Adrenal gland (tissue), 12 donors: ENCODE results near the gene MDH1. TPM values are rescaled to one million over a fixed set of nuclear protein-coding genes. Genes with fewer than 3 reads are reported as not detected.
"Not testable (repeated sequence)": the region's sequence is repeated elsewhere in the genome, so short reads cannot be mapped to it uniquely, and the experiment has no call there.

ENCODE experiments used
- DNase-seq, 7 donors: peaks; one replicate each; pipeline ENCODE4 v3.0.0-alpha.2; 2019 to 2020
- H3K27ac ChIP-seq, 5 donors: fragments of 200-600 bp; sonication (generic) in 4 of 5; 1 replicate in 3 of 5; 2 replicates in 2 of 5; pipeline versions ENCODE4 v1.5.1 to v1.8.0; 2016 to 2020; ENCODE audit warnings: mild to moderate bottlenecking in 1 of 5
- H3K27me3 ChIP-seq: fragments of 200-600 bp; 2 replicates; pipeline ENCODE4 v1.8.0; 2021
- H3K36me3 ChIP-seq, 2 donors: fragments of 200-600 bp; replicated peaks in 1 of 2; 1 replicate in 1 of 2; 2 replicates in 1 of 2; pipeline versions ENCODE4 v1.5.1 to v1.8.0; 2018 to 2022
- H3K4me1 ChIP-seq, 2 donors: fragments of 200-600 bp; replicated peaks in 1 of 2; 1 replicate in 1 of 2; 2 replicates in 1 of 2; pipeline versions ENCODE4 v1.5.1 to v1.8.0; 2018 to 2021
- H3K4me3 ChIP-seq, 4 donors: fragments of 200-600 bp; sonication (generic) in 3 of 4; one replicate each; pipeline ENCODE4 v1.5.1; 2016 to 2018
- H3K9me3 ChIP-seq, 3 donors: fragments of 200-600 bp; sonication (generic) in 1 of 3; replicated peaks in 1 of 3; 1 replicate in 2 of 3; 2 replicates in 1 of 3; pipeline versions ENCODE4 v1.5.1 to v1.8.0; 2016 to 2021
- POLR2A ChIP-seq, 2 donors: fragments of 450-650 bp; IDR thresholded peaks; one replicate each; pipeline ENCODE4 v1.6.1; 2017; ENCODE audit warnings: antibody characterized with exemption in 2 of 2, mild to moderate bottlenecking in 2 of 2, moderate library complexity in 1 of 2
- WGBS, 4 donors: extraction: QIAGEN DNeasy Blood & Tissue Kit in 2 of 4; methylation state at CpG; one replicate each; pipeline versions ENCODE4 v1.1.5 to v1.1.7; 2013 to 2017; 5-methylcytosine and 5-hydroxymethylcytosine counted together
- intact Hi-C, 2 donors: fragments of 100-400 bp; cut with DNase I; formaldehyde crosslinking; loops; one replicate each; pipeline versions ENCODE4 v1.14.1 to v1.15.0; 2022 to 2023
- polyA plus RNA-seq, 3 donors: library from polyadenylated mRNA; stranded (reverse); fragments of 200-250 nt in 2 of 3; fragments of 350-450 nt in 1 of 3; fragmentation: Illumina TruSeq in 1 of 3; extraction: RNeasy Lipid Tissue Mini Kit (QIAGEN cat#74804) in 1 of 3; gene quantifications; one replicate each; pipeline ENCODE4 v1.2.3, GENCODE V29; 2013 to 2014
- total RNA-seq, 9 donors: library from RNA; depleted of rRNA in 4 of 9; stranded (reverse); fragments of >200 nt in 4 of 9; fragments of 120-200 nt in 1 of 9; fragmentation: NEBNext Ultra II Directional in 1 of 9; extraction: Animal tissue kit (Norgen Biotek cat#: 25700) in 1 of 9; gene quantifications; one replicate each; pipeline versions ENCODE4 v1.1.0 to v1.2.4, GENCODE V29; 2013 to 2023
- TF ChIP-seq, protein P1 (sequence below), 6 experiments: fragments of 450-650 bp in 4 of 6; fragments of 200-600 bp in 2 of 6; sonication (generic) in 1 of 6; IDR thresholded peaks; 1 replicate in 5 of 6; 2 replicates in 1 of 6; pipeline versions ENCODE4 v1.5.1 to v1.8.0; 2016 to 2021; ENCODE audit warnings: antibody characterized with exemption in 6 of 6, mild to moderate bottlenecking in 2 of 6, moderate library complexity in 1 of 6
- donor health status: healthy with polysubstance abuse.
- donor health status: Bipolar disorder and iron deficiency.
- donor health status: DM: yes; HTN: yes; CAD: no.
- donor health status: DM: no; HTN: no; CAD: no.
- donor health status: DM: no; HTN: no; CAD: no.
- donor health status: DM: yes; HTN: yes; CAD: no.

MDH1 gene
- total and polyA plus RNA-seq, 12 donors: 184 to 477 (median 287) TPM

DNA sequence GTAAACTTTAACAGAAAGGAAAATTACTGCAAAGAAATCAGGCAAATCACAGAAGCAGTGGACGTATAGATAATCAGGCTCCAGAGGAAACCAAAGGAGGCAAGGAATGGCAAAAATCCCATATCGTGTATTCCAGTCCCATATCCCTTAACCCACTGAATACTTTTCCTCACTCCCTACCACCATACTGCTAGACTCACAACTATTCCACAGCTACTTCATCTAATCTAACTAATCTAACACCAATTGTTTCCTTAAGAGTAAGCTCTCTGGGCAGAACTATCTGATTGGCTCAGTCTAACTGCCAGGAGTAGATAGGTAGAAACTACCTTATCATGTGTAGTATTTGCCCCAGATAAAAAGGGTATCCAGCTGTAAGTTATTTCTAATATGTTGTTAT is 16.8 kb upstream of the MDH1 start:
- intact Hi-C loops: no loop called here
- H3K4me1 ChIP-seq: no peaks in the 10 kb centered on the region
- 93 to 98% (median 96%) methylated on average over 2 of the region's 2 CpGs for WGBS, 4 donors
- no peak overlapping the region for H3K27ac ChIP-seq
- no peak for DNase-seq
- no peak overlapping the region for H3K4me3 ChIP-seq
- no peaks in the 10 kb centered on the region for H3K36me3 ChIP-seq
- TF ChIP-seq POLR2A (IDR thresholded peaks at IDR 0.05): no peak
- TF ChIP-seq, protein P1, sequence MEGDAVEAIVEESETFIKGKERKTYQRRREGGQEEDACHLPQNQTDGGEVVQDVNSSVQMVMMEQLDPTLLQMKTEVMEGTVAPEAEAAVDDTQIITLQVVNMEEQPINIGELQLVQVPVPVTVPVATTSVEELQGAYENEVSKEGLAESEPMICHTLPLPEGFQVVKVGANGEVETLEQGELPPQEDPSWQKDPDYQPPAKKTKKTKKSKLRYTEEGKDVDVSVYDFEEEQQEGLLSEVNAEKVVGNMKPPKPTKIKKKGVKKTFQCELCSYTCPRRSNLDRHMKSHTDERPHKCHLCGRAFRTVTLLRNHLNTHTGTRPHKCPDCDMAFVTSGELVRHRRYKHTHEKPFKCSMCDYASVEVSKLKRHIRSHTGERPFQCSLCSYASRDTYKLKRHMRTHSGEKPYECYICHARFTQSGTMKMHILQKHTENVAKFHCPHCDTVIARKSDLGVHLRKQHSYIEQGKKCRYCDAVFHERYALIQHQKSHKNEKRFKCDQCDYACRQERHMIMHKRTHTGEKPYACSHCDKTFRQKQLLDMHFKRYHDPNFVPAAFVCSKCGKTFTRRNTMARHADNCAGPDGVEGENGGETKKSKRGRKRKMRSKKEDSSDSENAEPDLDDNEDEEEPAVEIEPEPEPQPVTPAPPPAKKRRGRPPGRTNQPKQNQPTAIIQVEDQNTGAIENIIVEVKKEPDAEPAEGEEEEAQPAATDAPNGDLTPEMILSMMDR (IDR thresholded peaks at IDR 0.05): no peak
- no peaks in the 10 kb centered on the region for H3K27me3 ChIP-seq
- H3K9me3 ChIP-seq: no peaks in the 10 kb centered on the region

DNA sequence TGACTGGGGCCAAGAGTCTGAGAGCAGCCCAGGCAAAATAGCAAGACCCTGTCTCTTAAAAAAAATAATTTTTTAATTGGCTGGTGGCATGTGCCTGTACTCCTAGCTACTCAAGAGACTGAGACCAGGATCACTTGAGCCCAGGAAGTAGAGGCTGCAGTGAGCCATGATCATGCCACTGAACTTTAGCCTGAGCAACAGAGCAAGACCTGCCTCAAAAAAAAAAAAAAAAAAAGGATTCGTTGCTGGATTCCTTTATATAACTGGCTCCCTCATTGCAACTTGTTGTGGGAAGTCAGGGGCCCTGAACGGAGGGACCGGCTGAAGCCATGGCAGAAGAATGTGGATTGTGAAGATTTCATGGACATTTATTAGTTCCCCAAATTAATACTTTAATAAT is 15.7 kb upstream of the MDH1 start:
- DNase-seq, H3K4me3 ChIP-seq, H3K9me3 ChIP-seq, H3K27me3 ChIP-seq, H3K36me3 ChIP-seq, H3K4me1 ChIP-seq, H3K27ac ChIP-seq, intact Hi-C loops: not testable (repeated sequence)
- WGBS, 4 donors: 87 to 100% (median 91%) methylated on average over 3 of the region's 3 CpGs

DNA sequence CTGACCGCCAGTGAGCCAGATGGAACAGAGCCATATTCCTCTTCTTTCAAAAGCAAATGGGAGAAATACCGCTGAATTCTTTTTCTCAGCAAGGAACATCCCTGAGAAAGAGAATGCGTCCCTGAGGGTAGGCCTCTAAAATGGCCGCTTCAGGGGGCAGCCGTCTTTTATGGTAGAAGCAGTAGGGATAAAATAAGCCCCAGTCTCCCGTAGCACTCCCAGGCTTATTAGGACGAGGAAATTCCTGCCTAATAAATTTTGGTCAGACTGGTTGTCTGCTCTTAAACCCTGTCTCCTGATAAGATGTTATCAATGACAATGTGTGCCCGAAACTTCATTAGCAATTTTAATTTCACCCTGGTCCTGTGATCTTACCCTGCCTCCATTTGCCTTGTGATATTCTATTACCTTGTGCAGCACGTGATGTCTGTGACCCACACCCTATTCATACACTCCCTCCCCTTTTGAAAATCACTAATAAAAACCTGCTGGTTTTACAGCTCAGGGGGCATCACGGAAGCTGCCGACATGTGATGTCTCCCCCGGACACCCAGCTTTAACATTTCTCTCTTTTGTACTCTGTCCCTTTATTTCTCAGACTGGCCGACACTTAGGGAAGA is 14.9 kb upstream of the MDH1 start:
- H3K27ac ChIP-seq, H3K9me3 ChIP-seq, H3K4me1 ChIP-seq, H3K4me3 ChIP-seq, DNase-seq, H3K27me3 ChIP-seq, intact Hi-C loops, H3K36me3 ChIP-seq: not testable (repeated sequence)
- WGBS, 4 donors: 93 to 98% (median 96%) methylated on average over 13 of the region's 13 CpGs

DNA sequence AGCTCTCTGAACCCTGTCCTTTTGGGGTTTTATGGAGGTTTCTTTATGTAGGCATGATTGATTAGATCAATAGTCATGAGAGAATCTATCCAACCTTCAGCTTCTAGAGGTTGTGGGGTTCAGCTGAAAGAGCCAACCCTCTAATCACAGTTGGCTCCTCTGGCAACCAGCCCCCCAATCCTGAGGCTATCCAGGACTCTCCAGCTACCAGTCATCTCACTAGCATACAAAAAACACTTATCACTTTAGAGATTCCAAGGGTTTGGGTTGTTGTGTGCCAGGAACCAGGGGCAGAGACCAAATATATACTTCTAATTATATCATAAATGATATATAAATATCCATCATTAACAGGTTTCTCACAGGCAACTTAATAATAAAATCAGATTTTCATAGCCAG is 12.2 kb upstream of the MDH1 start:
- H3K27ac ChIP-seq: no peak overlapping the region
- intact Hi-C loops: no loop called here
- no peak overlapping the region for H3K4me3 ChIP-seq
- TF ChIP-seq, protein P1 (IDR thresholded peaks at IDR 0.05): no peak
- TF ChIP-seq POLR2A (IDR thresholded peaks at IDR 0.05): no peak
- H3K9me3 ChIP-seq: no peaks in the 10 kb centered on the region
- DNase-seq: no peak
- no peaks in the 10 kb centered on the region for H3K36me3 ChIP-seq
- H3K4me1 ChIP-seq: peaks cover 0 to 6% of the 10 kb centered on the region in 2 donors
- no peaks in the 10 kb centered on the region for H3K27me3 ChIP-seq

DNA sequence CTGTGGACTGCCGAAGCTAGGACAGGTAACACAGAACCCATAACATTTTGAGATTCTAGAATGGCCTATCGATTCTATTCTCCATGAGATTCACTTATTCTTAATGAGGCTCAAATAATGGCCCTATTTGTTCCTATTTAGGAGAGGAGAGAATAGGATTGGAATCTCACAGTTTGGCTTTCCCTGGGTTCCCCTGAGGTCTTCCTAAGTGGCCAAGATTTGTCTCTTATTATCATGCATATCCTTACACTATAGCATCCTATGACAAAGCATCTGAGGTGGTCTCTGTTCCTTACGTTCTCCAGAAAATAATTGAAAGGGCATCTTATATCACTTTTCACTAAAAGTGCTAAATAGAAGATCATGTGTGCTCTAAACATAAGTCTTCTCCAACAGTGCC is 10.0 kb upstream of the MDH1 start:
- intact Hi-C loops: no loop called here
- no peak for DNase-seq
- no peak overlapping the region for H3K4me3 ChIP-seq
- H3K27ac ChIP-seq: no peak overlapping the region
- H3K9me3 ChIP-seq: no peaks in the 10 kb centered on the region
- no peaks in the 10 kb centered on the region for H3K36me3 ChIP-seq
- no peaks in the 10 kb centered on the region for H3K27me3 ChIP-seq
- TF ChIP-seq, protein P1 (IDR thresholded peaks at IDR 0.05): no peak
- no peak for TF ChIP-seq POLR2A (IDR thresholded peaks at IDR 0.05)
- 96 to 98% (median 98%) methylated on average over 3 of the region's 3 CpGs for WGBS, 4 donors
- peaks cover 0 to 6% of the 10 kb centered on the region in 2 donors for H3K4me1 ChIP-seq
